ENCODE measurements around the gene FOXC1.

The FOXC1 gene

DNA sequence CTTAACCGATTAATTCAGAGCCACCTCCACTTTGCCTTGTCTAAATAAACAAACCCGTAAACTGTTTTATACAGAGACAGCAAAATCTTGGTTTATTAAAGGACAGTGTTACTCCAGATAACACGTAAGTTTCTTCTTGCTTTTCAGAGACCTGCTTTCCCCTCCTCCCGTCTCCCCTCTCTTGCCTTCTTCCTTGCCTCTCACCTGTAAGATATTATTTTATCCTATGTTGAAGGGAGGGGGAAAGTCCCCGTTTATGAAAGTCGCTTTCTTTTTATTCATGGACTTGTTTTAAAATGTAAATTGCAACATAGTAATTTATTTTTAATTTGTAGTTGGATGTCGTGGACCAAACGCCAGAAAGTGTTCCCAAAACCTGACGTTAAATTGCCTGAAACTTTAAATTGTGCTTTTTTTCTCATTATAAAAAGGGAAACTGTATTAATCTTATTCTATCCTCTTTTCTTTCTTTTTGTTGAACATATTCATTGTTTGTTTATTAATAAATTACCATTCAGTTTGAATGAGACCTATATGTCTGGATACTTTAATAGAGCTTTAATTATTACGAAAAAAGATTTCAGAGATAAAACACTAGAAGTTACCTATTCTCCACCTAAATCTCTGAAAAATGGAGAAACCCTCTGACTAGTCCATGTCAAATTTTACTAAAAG lies 2.7 kb downstream of the FOXC1 start:
- no peak for TF ChIP-seq CTCF (IDR thresholded peaks at IDR 0.05; ENCODE audit: low read length, missing control alignments)
- peak overlapping the region; percentile 72 for H3K4me3 ChIP-seq (replicated peaks; ENCODE audit: low read depth, low read length)
- no peak for DNase-seq (ENCODE audit: low read depth)

DNA sequence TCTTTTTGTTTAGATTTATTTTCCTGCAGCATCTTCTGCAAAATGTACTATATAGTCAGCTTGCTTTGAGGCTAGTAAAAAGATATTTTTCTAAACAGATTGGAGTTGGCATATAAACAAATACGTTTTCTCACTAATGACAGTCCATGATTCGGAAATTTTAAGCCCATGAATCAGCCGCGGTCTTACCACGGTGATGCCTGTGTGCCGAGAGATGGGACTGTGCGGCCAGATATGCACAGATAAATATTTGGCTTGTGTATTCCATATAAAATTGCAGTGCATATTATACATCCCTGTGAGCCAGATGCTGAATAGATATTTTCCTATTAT lies 3.2 kb downstream of the FOXC1 start:
- peak overlapping the region; percentile 72 for H3K4me3 ChIP-seq (replicated peaks; ENCODE audit: low read depth, low read length)

DNA sequence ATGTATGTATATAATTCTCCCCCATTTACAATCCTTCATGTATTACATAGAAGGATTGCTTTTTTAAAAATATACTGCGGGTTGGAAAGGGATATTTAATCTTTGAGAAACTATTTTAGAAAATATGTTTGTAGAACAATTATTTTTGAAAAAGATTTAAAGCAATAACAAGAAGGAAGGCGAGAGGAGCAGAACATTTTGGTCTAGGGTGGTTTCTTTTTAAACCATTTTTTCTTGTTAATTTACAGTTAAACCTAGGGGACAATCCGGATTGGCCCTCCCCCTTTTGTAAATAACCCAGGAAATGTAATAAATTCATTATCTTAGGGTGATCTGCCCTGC lies 3.6 kb downstream of the FOXC1 start:
- TF ChIP-seq CTCF (IDR thresholded peaks at IDR 0.05; ENCODE audit: low read length, missing control alignments), result no peak
- DNase-seq (ENCODE audit: low read depth), result no peak
- peak overlapping the region; percentile 72 for H3K4me3 ChIP-seq (replicated peaks; ENCODE audit: low read depth, low read length)

More for the DNA sequence above, 3.2 kb downstream of the FOXC1 start:
- peak; percentile 61 for DNase-seq (ENCODE audit: low read depth)
- no peak for TF ChIP-seq CTCF (IDR thresholded peaks at IDR 0.05; ENCODE audit: low read length, missing control alignments)

DNA sequence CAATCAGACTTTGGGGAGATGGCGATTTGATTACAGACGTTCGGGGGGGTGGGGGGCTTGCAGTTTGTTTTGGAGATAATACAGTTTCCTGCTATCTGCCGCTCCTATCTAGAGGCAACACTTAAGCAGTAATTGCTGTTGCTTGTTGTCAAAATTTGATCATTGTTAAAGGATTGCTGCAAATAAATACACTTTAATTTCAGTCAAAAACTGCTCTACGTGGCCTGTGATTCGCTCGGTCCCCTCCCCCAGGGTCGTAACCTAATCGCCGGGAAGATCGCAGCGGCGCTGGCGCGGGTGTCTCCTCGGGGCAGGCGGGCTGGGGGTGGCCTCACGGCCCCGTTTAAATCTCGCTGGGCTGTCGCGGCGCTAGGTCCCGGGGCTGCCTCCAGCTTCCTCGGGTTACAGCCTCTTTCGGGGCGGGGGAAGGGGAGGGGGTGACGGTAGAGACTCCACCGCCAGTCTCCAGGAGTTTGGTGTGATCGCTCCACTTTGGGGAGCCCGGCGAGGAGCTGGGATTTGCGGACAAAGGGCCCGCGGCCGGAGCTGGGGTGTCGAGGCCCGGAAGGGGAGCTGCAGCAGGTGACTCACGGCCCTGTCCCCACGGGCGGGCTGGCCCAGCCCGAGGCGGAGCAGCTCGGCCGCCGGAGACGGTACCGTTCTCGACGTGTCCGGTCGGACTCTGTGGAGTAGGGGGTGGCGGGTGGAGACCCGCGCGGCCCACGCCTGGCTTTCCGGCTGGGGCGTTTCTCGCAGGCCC lies 4.2 kb downstream of the FOXC1 start:
- DNase-seq (ENCODE audit: low read depth), result peak; percentile 47

GRCh38 chr6:1614448-1615150 lies 4.9 kb downstream of the FOXC1 start:
- H3K4me3 ChIP-seq (replicated peaks; ENCODE audit: low read depth, low read length), result peak overlapping the region; percentile 72
- TF ChIP-seq CTCF (IDR thresholded peaks at IDR 0.05; ENCODE audit: low read length, missing control alignments), result no peak
- no peak for DNase-seq (ENCODE audit: low read depth)

More for the DNA sequence above, 4.2 kb downstream of the FOXC1 start:
- H3K4me3 ChIP-seq (replicated peaks; ENCODE audit: low read depth, low read length), result peak overlapping the region; percentile 72
- no peak for TF ChIP-seq CTCF (IDR thresholded peaks at IDR 0.05; ENCODE audit: low read length, missing control alignments)

DNA sequence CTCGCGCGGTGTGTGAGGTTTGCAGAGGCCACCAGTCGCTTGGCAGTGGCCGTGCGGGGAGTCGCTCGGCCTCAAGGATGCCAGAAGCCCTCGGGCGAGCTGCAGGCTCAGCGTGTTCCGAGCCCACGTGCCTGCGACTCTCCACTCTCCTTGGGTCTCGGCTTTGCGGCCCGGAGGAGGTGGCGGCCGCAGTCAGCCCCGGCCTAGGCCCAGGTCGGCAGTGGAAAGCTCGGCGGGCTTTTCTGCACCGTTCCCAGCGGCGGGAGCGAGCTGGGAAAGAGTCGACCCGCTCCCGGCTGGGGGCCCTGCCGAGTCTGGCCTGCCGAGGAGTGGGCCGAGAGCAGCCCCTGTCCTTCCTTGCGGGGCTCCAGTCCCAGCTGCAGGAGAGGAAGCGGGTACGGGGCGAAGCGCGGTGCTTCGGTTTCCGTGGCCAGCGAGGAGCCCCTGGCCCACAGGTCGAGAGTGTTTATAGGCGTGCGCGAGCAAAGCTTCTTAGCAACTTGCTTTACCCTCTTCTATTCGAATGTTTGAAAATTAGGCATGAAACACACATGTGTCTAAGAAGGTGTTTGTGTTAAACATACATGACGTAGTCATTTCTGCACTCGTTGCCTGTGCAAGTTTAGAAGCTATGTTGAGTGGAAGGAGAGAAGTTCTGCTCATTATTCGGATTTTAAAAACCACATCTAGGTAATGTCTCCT lies 5.6 kb downstream of the FOXC1 start:
- TF ChIP-seq CTCF (IDR thresholded peaks at IDR 0.05; ENCODE audit: low read length, missing control alignments), result no peak
- H3K4me3 ChIP-seq (replicated peaks; ENCODE audit: low read depth, low read length), result no peak overlapping the region
- no peak for DNase-seq (ENCODE audit: low read depth)
